Renal cortical epithelial cell (primary cell): ENCODE results near the gene INS. TPM values are rescaled to one million over a fixed set of nuclear protein-coding genes. Genes with fewer than 3 reads are reported as not detected.

Source experiments
- DNase-seq: peaks from one replicate; pipeline ENCODE4 v3.0.0-alpha.2; 2011; ENCODE audit warnings: low read depth
- total RNA-seq: library from RNA; depleted of rRNA; stranded (reverse); fragments of >200 nt; gene quantifications from 2 replicates; pipeline ENCODE4 v1.2.3, GENCODE V29; 2014

Gene INS
- total RNA-seq, 1 donor from 2014 or later = not detected

GRCh38 chr11:2164861-2165555 is 4.0 kb upstream of the INS start:
- DNase-seq = no peak

GRCh38 chr11:2164081-2164480 is 3.1 kb upstream of the INS start:
- DNase-seq = no peak

DNA sequence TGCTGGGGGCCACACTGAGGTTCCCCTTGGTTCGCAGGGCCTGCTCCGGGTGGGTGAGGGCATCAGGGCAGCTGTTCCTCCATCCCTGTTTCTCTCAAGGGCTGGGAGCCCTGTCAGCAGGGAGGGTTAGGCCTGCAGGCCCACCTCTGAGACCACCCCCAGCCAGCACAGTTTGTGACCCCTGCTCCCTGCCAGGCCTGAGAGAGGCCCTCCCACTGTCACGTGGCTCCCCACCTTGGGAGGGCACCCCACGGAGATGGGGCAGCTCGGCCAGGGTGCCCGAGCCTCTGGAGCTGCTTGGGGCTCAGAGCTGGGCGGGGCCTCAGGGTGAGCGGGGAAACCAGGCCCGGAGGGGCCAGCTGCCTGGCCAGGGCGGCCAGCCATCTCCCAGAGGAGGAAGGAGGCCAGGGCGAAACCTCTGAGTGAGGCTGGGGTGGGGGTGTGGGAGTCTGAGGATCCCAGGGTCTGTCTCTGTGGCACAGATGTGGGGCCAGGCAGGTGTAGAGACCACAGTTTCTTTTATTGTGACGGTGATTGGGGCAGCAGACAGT is 2.5 kb upstream of the INS start:
- no peak for DNase-seq

- no peak for DNase-seq
These were observed 1.2 kb downstream of the INS start for GRCh38 chr11:2159536-2160413.

DNA sequence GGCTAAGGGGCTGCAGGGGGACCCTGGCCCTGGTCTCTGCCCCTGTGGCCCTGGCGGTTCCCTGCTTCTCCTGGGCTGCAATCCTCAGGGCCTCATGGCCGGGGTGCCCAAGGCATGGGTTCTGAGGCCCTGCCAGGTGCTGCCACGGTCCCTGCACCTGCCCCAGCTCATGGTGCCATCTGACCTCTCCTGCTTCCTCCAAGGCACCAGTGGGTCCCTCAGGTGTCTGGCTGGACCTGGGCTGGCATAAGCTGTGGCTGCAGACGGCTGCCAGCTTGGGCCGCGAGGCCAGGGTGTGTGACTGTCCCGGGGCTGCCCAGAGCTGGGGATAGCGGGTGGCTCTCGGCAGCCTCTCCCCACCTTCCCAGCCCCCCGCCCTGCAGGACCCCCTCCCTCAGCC is 2.0 kb downstream of the INS start:
- DNase-seq = no peak

DNA sequence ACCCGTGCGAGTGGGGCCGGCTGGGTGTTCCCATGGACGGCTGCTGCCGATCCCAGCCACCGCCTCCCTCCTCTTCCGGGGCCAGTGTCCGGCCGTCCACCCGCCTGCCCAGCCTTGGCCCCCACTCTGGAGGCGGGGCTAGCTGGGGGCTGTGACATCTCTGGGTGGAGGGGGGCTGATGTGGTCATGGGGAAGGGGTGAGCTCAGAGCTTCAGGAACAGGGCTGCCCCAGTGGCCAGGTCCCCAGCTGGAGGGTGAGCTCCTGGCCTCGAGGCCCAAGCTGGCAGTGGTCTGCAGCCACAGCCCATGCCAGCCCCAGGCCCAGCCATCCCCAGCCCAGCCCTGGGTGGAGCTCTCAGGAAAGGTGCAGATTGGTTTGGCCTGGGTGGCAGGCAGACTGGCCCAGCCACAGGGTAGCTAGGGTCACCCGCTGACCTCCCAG is 2.7 kb downstream of the INS start:
- no peak for DNase-seq

DNA sequence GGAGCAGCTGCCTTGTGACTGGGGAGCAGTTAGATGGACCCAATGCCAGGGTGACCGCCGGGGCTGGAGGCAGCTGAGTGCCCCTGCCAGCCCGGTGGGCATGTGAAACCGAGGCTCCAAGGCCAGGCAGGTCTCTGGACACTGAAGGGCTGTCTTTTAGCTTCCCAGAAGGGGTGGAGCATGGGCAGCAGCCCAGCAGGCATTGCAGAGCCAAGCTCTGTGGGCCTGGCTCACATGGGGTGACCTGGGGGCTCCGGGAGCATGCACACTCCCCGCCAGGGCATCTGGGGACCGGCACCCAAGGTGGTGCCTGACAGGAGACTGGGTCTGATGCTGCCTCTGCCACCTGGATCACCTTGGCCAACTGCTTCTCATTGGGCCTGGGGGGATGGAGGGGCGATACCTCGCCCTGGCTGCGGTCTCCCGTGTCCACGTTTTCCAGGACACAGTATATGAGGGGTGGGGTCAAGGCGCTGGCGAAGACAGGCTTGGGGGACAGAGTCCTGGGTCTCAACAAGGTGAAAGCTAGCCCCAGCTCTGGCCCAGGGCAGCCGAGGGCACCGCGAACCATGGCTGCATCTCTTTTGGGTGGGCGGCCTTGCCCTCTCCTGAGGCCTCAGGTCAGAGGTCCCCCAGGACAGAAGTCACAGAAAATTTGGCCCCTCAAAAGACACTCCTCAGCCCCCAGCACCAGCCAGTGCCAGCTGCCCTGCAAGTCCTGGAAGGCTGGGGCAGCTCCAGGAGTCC is 3.5 kb downstream of the INS start:
- DNase-seq = no peak

DNA sequence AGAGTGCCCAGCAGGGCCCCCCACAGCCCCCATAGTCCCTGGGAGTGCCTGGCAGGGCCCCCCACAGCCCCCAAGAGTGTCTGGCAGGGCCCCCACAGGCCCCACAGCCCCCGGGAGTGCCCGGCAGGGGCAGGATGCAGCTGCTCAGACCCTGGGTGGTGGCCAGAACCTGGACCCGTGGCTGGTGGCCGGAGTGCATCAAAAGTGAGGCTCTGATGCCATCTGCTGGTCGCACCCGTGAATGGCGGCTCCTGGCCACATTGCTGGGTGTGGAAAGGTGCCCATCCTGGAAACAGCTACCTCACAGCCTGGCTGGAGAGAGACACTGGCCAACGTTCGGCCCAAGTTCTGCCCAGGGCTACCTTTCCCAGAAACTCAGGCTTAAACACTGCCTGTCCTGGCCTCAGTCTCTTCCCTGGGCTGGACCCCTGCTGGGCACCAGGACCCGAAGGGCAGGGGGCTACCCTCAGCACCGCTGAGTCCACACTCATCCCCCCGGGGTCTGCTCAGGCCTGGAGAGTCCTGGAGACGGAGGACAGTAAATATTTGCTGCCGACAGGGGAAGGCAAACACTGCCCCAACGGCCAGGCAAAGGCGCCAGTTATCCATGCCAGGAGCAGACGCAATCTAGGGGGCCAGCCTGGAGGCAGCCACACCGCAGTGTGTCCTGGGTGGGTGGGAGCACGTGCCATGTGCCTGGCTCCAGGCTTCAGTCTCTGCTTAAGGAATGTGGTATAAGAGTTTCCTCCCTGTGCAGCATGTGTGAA is 4.4 kb downstream of the INS start:
- DNase-seq = no peak

GRCh38 chr11:2155511-2155910 is 5.5 kb downstream of the INS start:
- no peak for DNase-seq

- no peak for DNase-seq
These were observed 6.1 kb downstream of the INS start for GRCh38 chr11:2154889-2155288.

GRCh38 chr11:2154195-2154585 is 6.8 kb downstream of the INS start:
- DNase-seq = no peak

DNA sequence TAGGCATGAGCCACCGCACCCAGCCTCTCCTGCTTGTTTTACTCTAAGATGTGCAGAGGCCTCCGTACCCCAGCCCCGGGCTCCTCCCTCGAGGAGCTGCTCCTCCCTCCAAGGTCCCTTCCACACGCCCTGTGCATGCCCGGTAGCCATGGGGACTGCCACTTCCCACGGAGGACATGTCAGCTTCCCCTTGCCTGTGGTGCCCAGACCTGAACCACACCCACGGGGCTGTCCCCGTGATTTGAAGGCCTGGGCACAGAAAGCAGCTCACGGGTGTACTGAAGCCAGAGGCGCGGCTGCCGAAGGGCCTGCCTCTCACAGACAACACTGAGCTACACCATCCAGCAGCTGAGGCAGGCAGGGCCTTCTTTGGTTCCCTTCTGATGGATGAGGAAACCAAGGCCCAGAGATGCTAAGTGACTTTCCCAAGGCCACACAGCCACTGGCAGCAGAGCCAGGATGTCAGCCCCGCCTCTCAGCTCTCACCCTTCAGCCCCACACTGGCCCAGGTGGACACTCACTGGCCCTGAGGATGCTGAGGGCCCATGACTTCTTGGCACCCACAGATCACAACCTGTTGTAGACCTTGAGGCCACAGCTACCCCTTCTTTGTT is 7.3 kb downstream of the INS start:
- DNase-seq = no peak

DNA sequence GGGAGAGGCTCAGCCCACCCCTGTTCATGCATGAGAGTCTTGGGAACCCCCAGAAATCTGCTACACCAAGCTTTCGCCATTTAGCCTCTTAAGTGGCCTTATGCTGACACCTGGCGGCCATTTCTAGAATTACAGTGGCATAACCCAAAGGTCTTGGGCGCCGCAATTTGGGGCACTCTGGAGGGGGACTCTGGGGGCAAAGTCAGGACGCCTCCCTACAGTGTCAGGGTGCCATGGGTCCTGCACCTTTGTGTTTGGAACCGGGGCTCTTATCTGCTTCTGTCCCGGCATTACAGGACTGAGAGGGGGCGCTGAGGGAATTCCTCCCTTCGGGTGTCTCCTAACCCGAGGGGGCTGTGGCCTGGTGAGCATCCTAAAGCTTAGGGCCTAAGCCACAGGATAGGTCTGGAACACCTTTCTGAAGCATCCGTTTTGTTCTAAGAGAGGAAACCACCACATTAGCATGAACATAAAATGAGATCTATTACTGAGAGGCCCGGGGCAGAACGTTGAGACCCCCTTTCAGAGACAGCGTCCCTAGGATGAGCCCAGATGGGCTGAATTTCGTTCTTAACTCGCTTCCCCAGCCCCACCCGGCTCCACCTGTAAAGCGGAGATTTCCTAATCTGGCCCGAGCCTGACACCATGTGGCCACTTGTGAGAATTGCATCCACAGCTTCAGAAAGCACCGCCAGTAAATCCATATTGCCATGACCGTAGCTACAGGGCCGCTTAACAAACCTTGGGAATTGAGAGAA is 9.3 kb downstream of the INS start:
- peak; percentile 50 for DNase-seq

GRCh38 chr11:2149864-2150847 is 10.9 kb downstream of the INS start:
- peak; percentile 62 for DNase-seq

DNA sequence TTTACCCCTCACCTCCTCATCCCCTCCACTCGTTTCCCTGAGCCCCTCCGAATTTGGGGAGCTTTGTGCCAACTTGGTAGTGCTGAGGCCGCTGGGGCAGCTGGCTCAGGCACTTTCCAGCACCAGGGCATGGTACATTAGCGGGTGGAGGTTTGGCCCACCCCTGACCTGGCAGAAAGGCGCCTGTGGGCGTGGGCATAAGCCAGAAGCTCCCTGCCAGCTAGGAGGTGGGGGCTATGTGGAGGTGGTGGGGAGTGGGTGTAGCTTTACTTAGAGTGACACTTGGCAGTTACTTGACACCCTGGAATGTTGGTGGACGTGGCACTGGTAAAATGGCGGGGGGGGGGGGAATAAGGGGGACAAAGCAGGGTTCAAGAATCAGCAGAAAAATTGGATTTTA is 11.5 kb downstream of the INS start:
- DNase-seq = no peak

- DNase-seq = no peak
These were observed 12.4 kb downstream of the INS start for GRCh38 chr11:2148595-2148994.

DNA sequence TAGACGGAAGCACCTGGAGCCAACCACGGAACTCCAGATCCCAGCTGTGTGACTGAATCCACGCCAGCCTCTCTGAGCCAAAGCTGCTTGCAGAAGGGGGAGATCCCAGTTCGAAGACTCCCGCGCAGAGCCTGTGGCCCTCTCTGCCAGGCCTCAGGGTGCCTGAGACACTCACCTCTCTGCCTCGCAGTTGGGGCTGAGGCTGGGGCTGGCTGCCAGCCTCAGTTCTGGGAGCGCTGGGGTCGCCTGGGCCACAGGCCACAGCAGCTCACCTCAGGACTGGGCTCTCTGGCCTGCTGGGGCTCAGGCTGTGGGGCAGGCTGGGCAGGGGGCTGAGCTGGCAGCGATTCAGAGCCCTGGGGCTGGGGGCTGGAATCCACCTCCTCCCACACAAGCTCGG is 13.6 kb downstream of the INS start:
- DNase-seq = no peak

- no peak for DNase-seq
These were observed 15.0 kb downstream of the INS start for GRCh38 chr11:2146051-2146450.
